HTR-8/SVneo (cell line): ENCODE measurements around the gene OR4X2.
"Not testable (repeated sequence)": the region's sequence is repeated elsewhere in the genome, so short reads cannot be mapped to it uniquely, and the experiment has no call there.

Experiments used
- DNase-seq: peaks from one replicate; pipeline ENCODE4 v3.0.0; 2011; ENCODE audit warnings: low spot score, mixed read lengths; ENCODE audit not compliant: insufficient read length
- FAIRE-seq: peaks from 2 replicates; lab custom pipeline; 2011; peaks lifted over from hg19 to GRCh38; lab: Jason Lieb, UNC

Gene OR4X2

GRCh38 chr11:48244804-48245203 lies at the start of gene OR4X2:
Gene OR4X2 (plus strand): TSS chr11:48245104. CDS start chr11:48245104, 0 bp downstream.
- no peak for FAIRE-seq
- DNase-seq, result no peak

- DNase-seq, result no peak
- no peak for FAIRE-seq
Observed at GRCh38 chr11:48207881-48208280, 37.0 kb upstream of the OR4X2 start.

GRCh38 chr11:48210052-48210451 lies 34.9 kb upstream of the OR4X2 start:
- FAIRE-seq, result no peak
- DNase-seq, result no peak

GRCh38 chr11:48216510-48216909 lies 28.4 kb upstream of the OR4X2 start, which contains the start of gene OR4B1:
Gene OR4B1 (plus strand): TSS chr11:48216810. CDS start chr11:48216810, 0 bp downstream.
- no peak for FAIRE-seq
- no peak for DNase-seq

GRCh38 chr11:48228761-48229160 lies 16.1 kb upstream of the OR4X2 start:
- FAIRE-seq (no peak), DNase-seq (no peak)

GRCh38 chr11:48230057-48230456 lies 14.8 kb upstream of the OR4X2 start:
- DNase-seq, result not testable (repeated sequence)

GRCh38 chr11:48237727-48238126 lies 7.2 kb upstream of the OR4X2 start:
- DNase-seq (no peak), FAIRE-seq (no peak)

More at GRCh38 chr11:48230057-48230456, 14.8 kb upstream of the OR4X2 start:
- FAIRE-seq, result not testable (repeated sequence)

- no peak for DNase-seq
- FAIRE-seq, result no peak
Observed at GRCh38 chr11:48242501-48242900, 2.4 kb upstream of the OR4X2 start.

- DNase-seq (no peak), FAIRE-seq (no peak)
Observed at GRCh38 chr11:48248902-48249301, 4.0 kb downstream of the OR4X2 start.

GRCh38 chr11:48261600-48261999 lies 16.7 kb downstream of the OR4X2 start:
- FAIRE-seq (no peak), DNase-seq (no peak)

GRCh38 chr11:48263423-48263911 lies 18.6 kb downstream of the OR4X2 start, which contains the start of gene OR4X1:
Gene OR4X1 (plus strand): TSS chr11:48263861. CDS start chr11:48263861, 0 bp downstream.
- DNase-seq, result no peak
- FAIRE-seq, result no peak

GRCh38 chr11:48270621-48271020 lies 25.7 kb downstream of the OR4X2 start:
- FAIRE-seq, result no peak

GRCh38 chr11:48272606-48273005 lies 27.7 kb downstream of the OR4X2 start:
- DNase-seq, result no peak
- no peak for FAIRE-seq

More at GRCh38 chr11:48270621-48271020, 25.7 kb downstream of the OR4X2 start:
- no peak for DNase-seq
